HK-2 (cell line): ENCODE measurements around the gene USP27X.

ENCODE experiments used
- DNase-seq: peaks from one replicate; pipeline ENCODE4 v3.0.0-alpha.2; 2018; ENCODE audit not compliant: unreplicated experiment

The USP27X gene

DNA sequence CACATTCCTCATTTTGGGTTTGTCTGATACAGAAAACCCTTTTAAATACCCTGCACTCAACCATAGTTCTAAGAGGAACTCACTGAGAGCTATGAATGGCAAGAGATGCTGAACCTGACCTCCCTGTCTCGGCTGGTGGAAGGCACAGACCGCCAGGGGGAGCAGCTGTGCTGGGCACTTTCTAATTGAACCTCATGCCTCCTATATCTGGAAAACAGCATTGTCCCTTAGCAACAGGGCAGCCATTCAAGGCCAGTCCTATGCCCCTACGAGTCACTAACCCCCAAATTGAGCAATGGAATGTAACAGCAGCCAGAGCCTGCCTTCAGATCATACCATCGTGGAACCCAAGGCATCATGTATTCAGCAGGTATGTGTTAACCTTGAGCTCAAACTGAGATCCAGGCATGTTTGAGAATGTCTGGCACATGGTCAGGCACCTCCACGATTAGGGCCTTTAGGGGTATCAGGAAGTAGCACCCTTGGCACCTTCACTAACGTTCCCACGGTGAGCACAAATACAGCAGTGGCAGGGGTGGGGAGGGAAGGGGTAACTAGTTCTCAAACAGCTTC lies 5.1 kb downstream of the USP27X start:
- peak; percentile 47 for DNase-seq

DNA sequence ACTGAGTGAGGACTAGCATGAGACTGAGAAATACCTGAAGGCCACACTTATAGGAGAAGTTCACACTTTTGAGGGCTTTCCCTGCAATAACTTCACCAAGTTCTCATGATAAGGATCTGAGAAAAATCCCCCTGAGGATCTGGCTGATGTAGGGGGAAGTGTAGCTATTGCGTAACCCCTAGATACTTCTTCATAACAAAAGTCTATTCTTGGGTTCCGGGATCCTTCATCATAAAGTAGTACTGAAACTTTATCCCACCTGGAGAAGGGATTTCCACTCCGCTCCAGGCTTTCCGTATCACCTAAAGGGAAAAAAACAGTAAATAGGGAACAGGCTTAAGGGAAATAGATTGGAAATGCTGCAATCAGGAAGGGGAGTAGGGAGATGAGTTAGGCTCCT lies 13.3 kb downstream of the USP27X start:
- no peak for DNase-seq

DNA sequence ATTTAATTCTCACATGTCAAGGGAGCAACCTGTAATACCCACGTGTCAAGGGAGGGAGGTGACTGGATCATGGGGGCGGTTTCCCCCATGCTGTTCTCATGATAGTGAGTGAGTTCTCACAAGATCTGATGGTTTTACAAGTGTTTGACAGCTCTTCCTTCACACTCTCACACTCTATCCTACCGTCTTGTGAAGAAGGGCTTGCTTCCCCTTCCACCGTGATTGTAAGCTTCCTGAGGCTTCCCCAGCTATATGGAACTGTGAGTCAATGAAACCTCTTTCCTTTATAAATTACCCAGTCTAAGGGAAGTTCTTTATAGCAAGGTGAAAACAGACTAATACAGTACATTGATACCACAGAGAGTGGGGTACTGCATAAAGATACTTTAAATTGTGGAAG lies 17.7 kb downstream of the USP27X start:
- DNase-seq: no peak

DNA sequence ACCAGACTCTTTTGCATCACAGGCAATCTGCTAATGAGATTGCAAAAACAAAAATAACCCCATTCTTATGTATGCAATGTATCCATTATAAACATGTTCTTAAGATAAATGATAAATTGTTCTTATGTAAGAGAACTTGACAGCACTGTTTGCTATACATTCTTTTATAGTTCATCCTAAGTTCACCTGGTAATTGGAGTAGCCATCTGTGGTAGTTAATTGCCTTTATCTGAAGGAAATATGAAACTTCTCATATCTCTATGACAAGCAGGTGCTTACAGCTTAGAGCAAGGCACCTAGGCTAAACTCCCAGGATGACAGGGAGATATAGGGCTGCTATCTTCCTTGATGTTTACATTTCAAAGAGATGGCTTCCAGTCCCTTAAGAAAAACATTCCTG lies 21.8 kb downstream of the USP27X start:
- DNase-seq: no peak

DNA sequence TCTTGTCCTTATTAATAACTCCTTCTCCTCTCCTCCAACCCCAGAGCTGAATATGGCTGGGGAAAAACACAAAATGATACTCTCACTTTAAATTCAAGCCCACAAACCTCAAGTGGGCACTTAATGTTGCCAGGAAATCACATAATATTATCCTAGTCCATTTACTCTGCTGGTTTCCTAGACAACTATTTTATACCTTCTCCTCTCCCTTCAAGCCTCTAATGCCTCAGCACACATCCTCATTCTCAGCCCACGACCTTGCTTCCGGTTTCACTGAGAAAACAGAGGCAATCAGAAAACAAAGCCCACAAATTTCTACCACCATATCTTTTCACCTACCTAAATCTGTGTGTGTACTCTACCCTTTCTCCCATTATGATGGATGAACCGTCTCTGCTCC lies 31.1 kb downstream of the USP27X start:
- DNase-seq: no peak

DNA sequence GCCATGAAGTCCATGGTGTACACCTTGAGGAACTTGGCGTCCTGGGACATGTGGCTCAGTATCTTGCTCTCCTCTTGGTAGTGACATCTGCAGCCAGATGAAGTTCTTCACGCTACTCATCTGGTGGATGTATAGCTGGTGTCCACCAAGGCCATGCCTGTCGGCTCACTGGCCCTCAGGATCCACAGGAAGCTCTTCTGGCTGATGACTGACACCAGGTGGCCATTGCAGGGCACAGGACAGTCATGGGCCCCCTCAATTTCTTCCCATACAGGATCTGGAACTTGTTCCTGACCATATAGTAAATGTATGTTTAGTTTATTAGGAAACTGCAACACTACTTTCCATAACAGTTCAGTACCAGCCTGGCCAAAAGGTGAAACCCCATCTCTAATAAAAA lies 32.8 kb downstream of the USP27X start:
- DNase-seq: no peak

DNA sequence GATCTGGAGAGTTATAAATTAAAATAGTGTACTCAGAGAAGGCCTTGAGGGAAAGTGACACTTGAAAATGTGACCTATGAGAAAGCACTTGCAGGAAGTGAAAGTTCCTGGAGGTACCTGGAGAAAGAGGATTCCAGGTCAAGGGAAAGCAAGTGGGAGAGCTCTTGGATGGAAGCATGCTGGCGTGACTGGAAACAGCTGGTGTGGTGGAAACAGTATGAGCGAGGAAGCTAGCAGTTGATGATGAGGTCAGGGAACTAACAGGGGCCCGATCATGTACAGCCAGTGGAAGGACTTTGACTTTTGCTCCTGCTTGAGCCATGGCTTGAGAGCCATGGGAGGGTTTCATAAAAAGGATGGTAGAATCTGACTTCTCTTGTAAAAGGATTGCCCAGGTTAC lies 33.6 kb downstream of the USP27X start:
- no peak for DNase-seq

DNA sequence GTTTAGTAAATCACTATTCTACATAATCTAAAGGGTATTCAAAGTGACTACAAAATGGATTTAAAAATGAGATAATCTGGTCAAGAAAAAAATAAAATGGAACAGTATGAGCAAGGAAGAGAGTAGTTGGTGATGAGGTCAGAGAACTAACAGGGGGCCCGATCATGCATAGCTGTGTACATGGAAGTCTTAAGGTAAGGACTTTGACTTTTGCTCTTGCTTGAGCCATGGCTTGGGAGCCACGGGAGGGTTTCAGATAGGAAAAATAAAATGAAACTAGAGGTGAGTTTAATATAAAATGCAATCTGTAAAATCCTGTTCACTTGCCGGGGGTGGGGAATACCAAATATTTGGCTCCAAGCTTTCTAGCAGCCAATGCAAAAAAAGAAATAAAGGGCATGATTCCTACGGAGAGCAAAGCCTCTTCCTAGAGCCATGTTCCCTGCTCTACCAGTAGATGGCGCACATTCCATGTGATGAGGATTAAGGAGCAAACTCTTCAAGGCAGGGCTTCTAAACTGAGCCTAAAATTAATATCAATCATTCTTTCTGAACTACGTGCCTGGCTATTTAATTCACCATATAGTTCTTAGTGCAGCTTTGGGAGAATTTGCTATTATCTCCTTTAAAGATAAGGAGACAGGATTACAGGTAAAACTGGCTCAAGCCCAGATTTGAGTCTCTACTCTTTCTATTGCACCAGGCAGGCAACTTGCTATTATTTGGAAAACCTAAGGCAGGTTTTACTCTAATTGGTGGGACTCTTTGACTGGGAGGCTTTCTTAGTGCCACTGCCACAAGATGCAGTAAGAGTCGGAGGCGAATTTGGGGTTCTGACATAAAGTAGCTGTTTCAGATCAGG lies 36.3 kb downstream of the USP27X start:
- DNase-seq: no peak

DNA sequence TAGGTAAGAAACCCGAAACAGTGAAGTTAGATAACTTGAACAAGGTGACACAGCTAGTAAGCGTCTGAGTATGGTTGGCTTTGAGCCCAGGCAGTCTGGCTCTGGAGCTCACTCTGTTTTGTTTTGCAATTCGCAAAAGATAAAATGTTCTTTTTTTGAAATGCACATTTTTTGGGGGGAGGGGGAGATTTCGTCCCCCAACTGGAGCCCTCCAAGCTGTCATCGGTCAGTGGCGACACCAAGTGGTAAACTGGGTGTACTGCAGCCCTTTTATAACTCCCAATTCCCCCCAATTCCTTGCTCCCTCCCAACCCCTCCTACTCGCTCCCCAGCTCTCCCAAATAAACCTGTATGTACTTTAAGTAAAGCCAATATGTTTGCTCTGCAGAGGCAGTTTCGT lies 40.3 kb downstream of the USP27X start:
- DNase-seq: no peak

DNA sequence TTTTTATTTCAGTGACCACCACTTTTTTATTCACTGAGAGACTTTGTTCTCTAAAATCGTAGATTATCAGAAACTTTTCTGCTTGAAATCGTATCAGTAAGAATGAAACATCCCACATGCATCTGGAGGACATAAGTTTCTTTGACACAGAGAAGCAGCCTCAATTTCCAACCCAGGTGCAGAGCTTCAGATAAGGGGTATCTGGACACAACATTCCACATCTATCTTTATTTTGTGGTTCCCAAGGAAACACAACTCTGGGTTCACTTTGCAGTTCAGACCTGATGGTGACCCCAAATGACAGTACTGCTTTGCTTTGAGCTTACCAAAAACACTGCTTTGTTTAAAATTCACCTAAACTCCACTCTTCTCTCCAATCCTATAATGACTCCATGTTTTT lies 41.8 kb downstream of the USP27X start:
- DNase-seq: no peak

DNA sequence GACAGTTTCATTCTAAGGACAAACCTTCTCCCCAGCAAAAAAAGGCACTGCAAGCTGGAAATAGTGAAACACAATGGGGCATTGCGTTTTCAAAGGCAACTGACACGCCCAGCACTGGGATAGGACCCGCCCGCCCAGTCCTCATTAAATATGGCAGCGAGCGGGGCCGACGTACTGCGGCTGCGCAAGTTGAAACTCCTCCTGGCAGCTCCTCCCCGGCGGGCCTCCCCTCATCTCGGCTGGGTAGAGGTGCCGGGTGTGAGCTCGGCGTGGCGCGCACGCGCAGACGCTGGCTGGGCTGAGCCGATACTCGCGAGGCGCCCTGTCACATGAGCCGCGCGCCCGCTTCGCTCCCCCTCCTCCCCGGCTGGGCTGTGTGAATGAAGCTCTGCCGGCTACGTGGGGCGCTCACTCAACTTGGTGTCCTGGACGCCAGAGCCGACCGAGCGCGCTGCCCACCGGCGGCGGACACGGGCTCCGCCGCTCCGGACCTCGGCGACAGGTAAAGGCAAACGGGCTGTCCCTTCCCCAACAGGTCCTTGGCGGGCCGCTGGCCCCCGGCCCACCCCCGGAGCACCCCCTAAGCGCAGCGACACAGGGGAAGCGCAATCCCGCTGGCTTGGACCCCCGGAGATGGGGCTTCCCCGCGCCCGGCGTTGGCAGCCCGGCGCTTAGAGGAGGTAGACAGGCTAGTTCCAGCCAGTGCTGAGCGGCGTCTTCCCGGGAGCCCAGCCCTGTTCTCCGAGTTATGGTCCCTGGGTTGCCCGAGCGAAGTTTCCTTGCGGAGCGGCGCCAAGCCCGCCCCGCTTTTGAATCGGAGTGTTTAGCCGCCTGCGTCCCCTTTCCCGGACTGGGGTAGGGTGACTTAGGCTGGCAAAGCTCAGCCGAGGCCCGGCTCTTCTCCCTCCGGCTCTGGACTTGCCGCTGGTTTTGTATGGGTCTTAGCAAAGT lies 43.3 kb downstream of the USP27X start, which contains the start of gene CLCN5:
TSS of gene CLCN5 (plus strand) at position 306 of the 951 bp plus-strand sequence. CDS start 2,703 bp downstream, outside the sequence.
- DNase-seq: peak; percentile 97

DNA sequence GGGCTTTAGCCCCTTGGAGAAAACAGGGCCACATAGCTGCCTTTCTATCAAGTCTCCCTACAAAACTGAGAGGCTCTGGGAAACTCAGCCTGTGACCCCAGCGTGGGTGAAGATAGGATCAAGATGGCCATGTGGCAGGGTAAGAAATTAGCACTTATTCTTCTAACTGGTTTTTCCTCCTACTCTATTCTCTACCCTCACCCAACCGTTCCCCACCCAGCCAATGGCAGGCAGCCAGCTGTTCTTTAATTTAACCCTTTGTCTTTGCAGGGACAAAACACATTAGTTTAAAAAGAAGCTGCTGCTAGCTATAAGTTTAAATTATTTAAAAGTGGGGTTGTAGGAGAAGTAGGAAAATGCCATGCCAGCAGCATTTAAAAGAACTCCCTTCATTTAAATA lies 45.9 kb downstream of the USP27X start:
- DNase-seq: no peak

DNA sequence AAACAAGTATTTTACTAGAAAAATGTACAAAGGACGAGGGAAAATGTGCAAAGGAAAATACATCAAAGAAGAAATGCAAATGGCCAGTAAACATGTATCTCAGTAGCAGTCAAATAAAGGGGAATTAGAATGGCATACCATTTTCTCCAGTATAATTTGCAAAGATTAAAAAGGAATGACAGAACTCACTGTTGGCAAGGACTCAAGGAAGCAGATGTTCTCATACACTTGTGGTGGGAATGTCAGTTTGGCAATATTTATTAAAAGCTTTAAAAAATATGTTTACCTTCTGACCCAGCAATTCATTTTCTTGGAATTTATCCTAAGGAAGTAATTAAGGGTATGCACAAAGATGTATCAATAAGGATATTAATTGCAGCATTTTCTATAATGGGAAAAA lies 50.8 kb downstream of the USP27X start:
- DNase-seq: no peak
